Fibroblast of skin of back (primary cell): ENCODE measurements around the gene DUXB.

Experiments
- DNase-seq: peaks from one replicate; pipeline ENCODE4 v3.0.0-alpha.2; 2013

DUXB gene

GRCh38 chr16:75660321-75660720 lies 40.9 kb downstream of the DUXB start:
- no peak for DNase-seq

- DNase-seq: no peak
Observed at GRCh38 chr16:75658175-75658574, 43.1 kb downstream of the DUXB start.

- peak; percentile 89 for DNase-seq
Observed at GRCh38 chr16:75653922-75654321, 47.3 kb downstream of the DUXB start.

- DNase-seq: peak; percentile 74
Observed at GRCh38 chr16:75648265-75649076, 52.8 kb downstream of the DUXB start.

GRCh38 chr16:75647492-75648264 lies 53.6 kb downstream of the DUXB start, which contains the start of the genes KARS1 and TERF2IP:
TSS of gene KARS1 (minus strand) at chr16:75647665. CDS start at chr16:75647639, 26 bp downstream.
TSS of gene TERF2IP (plus strand) at chr16:75647773. CDS start at chr16:75647883, 110 bp downstream.
- DNase-seq: peak; percentile 93

- no peak for DNase-seq
Observed at GRCh38 chr16:75647112-75647491, 54.2 kb downstream of the DUXB start.

- no peak for DNase-seq
Observed at GRCh38 chr16:75644240-75645012, 56.8 kb downstream of the DUXB start.
